GM23248 (cell line): ENCODE data around the gene SLC25A26.

Source experiments
- EZH2 ChIP-seq: fragments of 200-600 bp; sonication (generic); IDR thresholded peaks from 2 replicates; pipeline ENCODE4 v1.6.1; 2018; ENCODE audit warnings: antibody characterized with exemption, mild to moderate bottlenecking; ENCODE audit not compliant: insufficient read depth, poor library complexity, severe bottlenecking
- EZH2phosphoT487 ChIP-seq: fragments of 200-600 bp; sonication (generic); IDR thresholded peaks from 2 replicates; pipeline ENCODE4 v1.6.1; 2018; ENCODE audit warnings: antibody characterized with exemption, moderate library complexity, mild to moderate bottlenecking, low read depth; ENCODE audit not compliant: insufficient read depth

- TF ChIP-seq EZH2: no peak
- TF ChIP-seq EZH2phosphoT487: no peak
These were observed 82.7 kb downstream of the SLC25A26 start for GRCh38 chr3:66303491-66303901.
